Tibial nerve (tissue), 4 donors: Measurements from ENCODE around the gene SEC14L5. TPM values are rescaled to one million over a fixed set of nuclear protein-coding genes. Genes with fewer than 3 reads are reported as not detected.

Source experiments
- DNase-seq, 2 donors: peaks; one replicate each; pipeline ENCODE4 v3.0.0-alpha.2; 2019; ENCODE audit warnings: low spot score in 2 of 2
- H3K27ac ChIP-seq, 4 donors: fragments of 200-600 bp; sonication (generic) in 3 of 4; one replicate each; pipeline ENCODE4 v1.5.1; 2017 to 2019; ENCODE audit warnings: mild to moderate bottlenecking in 1 of 4
- H3K27me3 ChIP-seq, 2 donors: fragments of 200-600 bp; sonication (generic) in 1 of 2; one replicate each; pipeline versions ENCODE4 v1.5.1 to v1.6.0; 2017 to 2019
- H3K36me3 ChIP-seq, 3 donors: fragments of 200-600 bp; sonication (generic); one replicate each; pipeline ENCODE4 v1.5.1; 2018 to 2019
- H3K4me1 ChIP-seq, 4 donors: fragments of 200-600 bp; sonication (generic) in 3 of 4; one replicate each; pipeline ENCODE4 v1.5.1; 2017 to 2019
- H3K4me3 ChIP-seq, 4 donors: fragments of 200-600 bp; sonication (generic) in 3 of 4; one replicate each; pipeline ENCODE4 v1.5.1; 2017 to 2019; ENCODE audit warnings: mild to moderate bottlenecking in 1 of 4, moderate library complexity in 1 of 4
- H3K9me3 ChIP-seq, 4 donors: fragments of 200-600 bp; sonication (generic) in 3 of 4; one replicate each; pipeline ENCODE4 v1.5.1; 2017 to 2019
- CTCF ChIP-seq, 5 experiments: fragments of 200-600 bp in 3 of 5; fragments of 450-650 bp in 2 of 5; sonication (generic) in 3 of 5; IDR thresholded peaks; one replicate each; pipeline ENCODE4 v1.5.1; 2016 to 2019; ENCODE audit warnings: antibody characterized with exemption in 5 of 5, mild to moderate bottlenecking in 3 of 5, moderate library complexity in 2 of 5
- EP300 ChIP-seq, 2 donors: sonication (generic); formaldehyde crosslinking; IDR thresholded peaks; one replicate each; pipeline ENCODE4 v1.6.1; 2017; ENCODE audit warnings: antibody characterized with exemption in 2 of 2, mild to moderate bottlenecking in 1 of 2
- POLR2A ChIP-seq, 2 donors: fragments of 450-650 bp; IDR thresholded peaks; one replicate each; pipeline ENCODE4 v1.6.1; 2017; ENCODE audit warnings: antibody characterized with exemption in 2 of 2, mild to moderate bottlenecking in 2 of 2, moderate library complexity in 2 of 2
- WGBS, 2 donors: methylation state at CpG; one replicate each; pipeline ENCODE4 v1.1.5; 2018; 5-methylcytosine and 5-hydroxymethylcytosine counted together
- total RNA-seq, 4 donors: library from RNA; depleted of rRNA; stranded (reverse); fragments of >200 nt; gene quantifications; one replicate each; pipeline ENCODE4 v1.1.0, GENCODE V29; 2016

The SEC14L5 gene
- total RNA-seq, 4 donors from 2014 or later, result 12.0 to 29.0 (median 13.6) TPM

GRCh38 chr16:5033256-5034166 is 75.4 kb downstream of the SEC14L5 start, which contains the start of gene NAGPA:
NAGPA (minus strand) TSS chr16:5033935; CDS start chr16:5033914, 21 bp downstream.
- peak within 1 kb of the TSS in 3 of 4 donors; percentile 71 to 81 (median 77) for H3K27ac ChIP-seq
- no peaks in the 10 kb centered on the region for H3K27me3 ChIP-seq
- H3K4me3 ChIP-seq, result peak within 1 kb of the TSS; percentile 66 to 97 (median 84)
- TF ChIP-seq EP300 (IDR thresholded peaks at IDR 0.05) (peak; percentile 71 to 95), POLR2A (IDR thresholded peaks at IDR 0.05) (peak; percentile 9 to 34), CTCF (IDR thresholded peaks at IDR 0.05) (peak in 1 of 5 experiments; percentile 16)
- no peaks in the 10 kb centered on the region for H3K9me3 ChIP-seq
- peaks cover 0 to 30% (median 0%) of the 10 kb centered on the region in 3 donors for H3K36me3 ChIP-seq
- WGBS, 2 donors, result 0 to 1% methylated on average over 31 to 37 of the region's 104 CpGs
- H3K4me1 ChIP-seq, result peaks cover 0 to 21% (median 13%) of the 10 kb centered on the region in 4 donors
- DNase-seq, result peak; percentile 87 to 93

- peaks cover 0 to 24% (median 0%) of the 10 kb centered on the region in 3 donors for H3K36me3 ChIP-seq
- H3K4me3 ChIP-seq, result peak overlapping the region; percentile 66 to 97 (median 84)
- no peaks in the 10 kb centered on the region for H3K27me3 ChIP-seq
- TF ChIP-seq POLR2A (IDR thresholded peaks at IDR 0.05) (no peak), EP300 (IDR thresholded peaks at IDR 0.05) (no peak), CTCF (IDR thresholded peaks at IDR 0.05) (no peak)
- peak overlapping the region in 3 of 4 donors; percentile 71 to 81 (median 77) for H3K27ac ChIP-seq
- DNase-seq, result no peak
- 8 to 12% methylated on average over 2 of the region's 2 CpGs for whole genome bisulfite sequencing, 2 donors
- H3K4me1 ChIP-seq, result peaks cover 0 to 21% (median 13%) of the 10 kb centered on the region in 4 donors
- H3K9me3 ChIP-seq, result no peaks in the 10 kb centered on the region
Observed at GRCh38 chr16:5034167-5034523, 76.0 kb downstream of the SEC14L5 start.

GRCh38 chr16:5035909-5036227 is 77.7 kb downstream of the SEC14L5 start:
- TF ChIP-seq POLR2A (IDR thresholded peaks at IDR 0.05) (no peak), CTCF (IDR thresholded peaks at IDR 0.05) (no peak), EP300 (IDR thresholded peaks at IDR 0.05) (no peak)
- no peaks in the 10 kb centered on the region for H3K27me3 ChIP-seq
- no peak for DNase-seq
- H3K36me3 ChIP-seq, result peaks cover 0 to 9% (median 0%) of the 10 kb centered on the region in 3 donors
- no peak overlapping the region for H3K4me3 ChIP-seq
- H3K27ac ChIP-seq, result no peak overlapping the region
- H3K4me1 ChIP-seq, result peaks cover 0 to 21% (median 13%) of the 10 kb centered on the region in 4 donors
- no peaks in the 10 kb centered on the region for H3K9me3 ChIP-seq
- 68 to 72% methylated on average over 1 of the region's 1 CpG for WGBS, 2 donors

- no peak for DNase-seq
- no peak overlapping the region for H3K4me3 ChIP-seq
- no peak overlapping the region for H3K27ac ChIP-seq
- H3K27me3 ChIP-seq, result no peaks in the 10 kb centered on the region
- 43 to 44% methylated on average over 12 of the region's 12 CpGs for WGBS, 2 donors
- H3K4me1 ChIP-seq, result peaks cover 0 to 21% (median 13%) of the 10 kb centered on the region in 4 donors
- no peaks in the 10 kb centered on the region for H3K9me3 ChIP-seq
- TF ChIP-seq POLR2A (IDR thresholded peaks at IDR 0.05) (no peak), CTCF (IDR thresholded peaks at IDR 0.05) (no peak), EP300 (IDR thresholded peaks at IDR 0.05) (no peak)
- H3K36me3 ChIP-seq, result peaks cover 0 to 3% (median 0%) of the 10 kb centered on the region in 3 donors
Observed at GRCh38 chr16:5036228-5037156, 78.4 kb downstream of the SEC14L5 start.
